ENCODE measurements around the gene ZNF677.
"Not testable (repeated sequence)": the region's sequence is repeated elsewhere in the genome, so short reads cannot be mapped to it uniquely, and the experiment has no call there.

Gene ZNF677

GRCh38 chr19:53254411-53255341 lies at the start of gene ZNF677:
Gene ZNF677 (minus strand): TSS chr19:53254873. CDS start chr19:53251550, 3,323 bp downstream.
- peak; percentile 90 for DNase-seq

GRCh38 chr19:53301341-53301740 lies 46.7 kb upstream of the ZNF677 start:
- not testable (repeated sequence) for DNase-seq

GRCh38 chr19:53294786-53295441 lies 40.2 kb upstream of the ZNF677 start:
- DNase-seq, result no peak

- DNase-seq, result no peak
These were observed 36.3 kb upstream of the ZNF677 start for GRCh38 chr19:53290758-53291549.

GRCh38 chr19:53285087-53285486 lies 30.4 kb upstream of the ZNF677 start:
- DNase-seq, result no peak

GRCh38 chr19:53281947-53282346 lies 27.3 kb upstream of the ZNF677 start:
- not testable (repeated sequence) for DNase-seq

- no peak for DNase-seq
These were observed 20.8 kb upstream of the ZNF677 start for GRCh38 chr19:53275480-53275879.

- no peak for DNase-seq
These were observed 17.4 kb upstream of the ZNF677 start for GRCh38 chr19:53272044-53272443.

GRCh38 chr19:53269861-53270260 lies 15.2 kb upstream of the ZNF677 start:
- not testable (repeated sequence) for DNase-seq

- DNase-seq, result not testable (repeated sequence)
These were observed 12.9 kb upstream of the ZNF677 start, which contains the start of gene VN1R4 for GRCh38 chr19:53267623-53268022. Gene VN1R4 (minus strand): TSS chr19:53267723. CDS start chr19:53267665, 58 bp downstream.

GRCh38 chr19:53257715-53258342 lies 3.2 kb upstream of the ZNF677 start, which contains the start of gene VN1R2:
Gene VN1R2 (plus strand): TSS chr19:53258292. CDS start chr19:53258376, 84 bp downstream.
- DNase-seq, result not testable (repeated sequence)

- no peak for DNase-seq
These were observed 8.2 kb downstream of the ZNF677 start for GRCh38 chr19:53246498-53246897.

- no peak for DNase-seq
These were observed 17.4 kb downstream of the ZNF677 start for GRCh38 chr19:53237114-53237777.

- no peak for DNase-seq
These were observed 30.1 kb downstream of the ZNF677 start for GRCh38 chr19:53224606-53225005.

GRCh38 chr19:53222716-53223115 lies 32.0 kb downstream of the ZNF677 start:
- DNase-seq, result not testable (repeated sequence)

GRCh38 chr19:53212703-53213320 lies 41.9 kb downstream of the ZNF677 start:
- no peak for DNase-seq

GRCh38 chr19:53211554-53211953 lies 43.1 kb downstream of the ZNF677 start:
- DNase-seq, result not testable (repeated sequence)

GRCh38 chr19:53196777-53197396 lies 57.8 kb downstream of the ZNF677 start:
- DNase-seq, result peak; percentile 99

- peak; percentile 88 for DNase-seq
These were observed 59.3 kb downstream of the ZNF677 start for GRCh38 chr19:53195265-53195903.

- no peak for DNase-seq
These were observed 61.0 kb downstream of the ZNF677 start for GRCh38 chr19:53193535-53194222.

Data from activated effector memory CD4-positive, alpha-beta T cell treated with anti-CD3 and anti-CD28 coated beads, Interleukin-2, amount 50 U/mL, for 16 hours (primary cell).